ENCODE results near the gene PDIA6. TPM values are rescaled to one million over a fixed set of nuclear protein-coding genes. Genes with fewer than 3 reads are reported as not detected.

The PDIA6 gene
- total and polyA plus RNA-seq, 12 donors = 28.6 to 544 (median 142) TPM

DNA sequence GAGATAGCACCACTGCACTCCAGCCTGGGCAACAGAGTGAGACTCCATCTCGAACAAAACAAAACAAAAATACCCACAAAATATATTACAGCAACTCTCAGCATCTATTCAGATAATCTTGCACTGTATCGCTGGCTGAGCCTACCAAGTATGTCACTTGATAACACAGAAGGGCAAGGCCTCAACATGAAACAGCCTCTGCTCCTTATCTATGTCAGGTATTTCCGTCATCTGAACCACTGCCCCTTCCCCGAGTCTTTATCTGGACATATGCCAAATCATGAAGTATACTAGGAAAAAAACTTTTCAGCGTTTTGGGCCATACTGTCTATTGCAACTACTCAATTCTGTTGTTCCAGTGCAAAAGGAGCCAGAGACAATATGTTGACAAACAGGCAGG, 17.7 kb downstream of the PDIA6 start:
- no peak for TF ChIP-seq POLR2A (IDR thresholded peaks at IDR 0.05)
- TF ChIP-seq, protein P1, sequence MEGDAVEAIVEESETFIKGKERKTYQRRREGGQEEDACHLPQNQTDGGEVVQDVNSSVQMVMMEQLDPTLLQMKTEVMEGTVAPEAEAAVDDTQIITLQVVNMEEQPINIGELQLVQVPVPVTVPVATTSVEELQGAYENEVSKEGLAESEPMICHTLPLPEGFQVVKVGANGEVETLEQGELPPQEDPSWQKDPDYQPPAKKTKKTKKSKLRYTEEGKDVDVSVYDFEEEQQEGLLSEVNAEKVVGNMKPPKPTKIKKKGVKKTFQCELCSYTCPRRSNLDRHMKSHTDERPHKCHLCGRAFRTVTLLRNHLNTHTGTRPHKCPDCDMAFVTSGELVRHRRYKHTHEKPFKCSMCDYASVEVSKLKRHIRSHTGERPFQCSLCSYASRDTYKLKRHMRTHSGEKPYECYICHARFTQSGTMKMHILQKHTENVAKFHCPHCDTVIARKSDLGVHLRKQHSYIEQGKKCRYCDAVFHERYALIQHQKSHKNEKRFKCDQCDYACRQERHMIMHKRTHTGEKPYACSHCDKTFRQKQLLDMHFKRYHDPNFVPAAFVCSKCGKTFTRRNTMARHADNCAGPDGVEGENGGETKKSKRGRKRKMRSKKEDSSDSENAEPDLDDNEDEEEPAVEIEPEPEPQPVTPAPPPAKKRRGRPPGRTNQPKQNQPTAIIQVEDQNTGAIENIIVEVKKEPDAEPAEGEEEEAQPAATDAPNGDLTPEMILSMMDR (IDR thresholded peaks at IDR 0.05) = no peak
- H3K36me3 ChIP-seq (replicated peaks in 1 of 2) = peaks cover 0 to 57% of the 10 kb centered on the region in 2 donors
- H3K27ac ChIP-seq = peak overlapping the region in 2 of 5 donors; percentile 10 to 28

DNA sequence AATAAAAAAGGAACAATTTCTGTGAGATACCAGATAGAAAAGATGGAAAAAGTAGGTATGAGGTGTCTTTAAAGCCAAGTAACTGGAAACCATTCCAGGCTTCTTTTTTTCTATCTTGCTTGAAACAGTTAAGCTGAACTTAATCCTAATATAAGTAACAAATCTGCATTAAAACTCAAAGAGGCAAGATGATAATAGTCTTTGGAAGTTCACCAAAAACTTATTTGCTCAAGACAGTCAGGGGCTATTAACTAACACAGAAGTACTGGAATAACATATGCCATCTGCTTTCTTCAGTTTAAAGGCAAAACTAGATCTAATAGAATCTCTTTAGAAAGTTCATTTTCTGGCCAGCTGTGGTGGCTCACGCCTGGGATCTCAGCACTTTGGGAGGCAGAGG, 18.8 kb downstream of the PDIA6 start:
- 64 to 100% (median 84%) methylated on average over 1 of the region's 1 CpG for WGBS, 4 donors
- intact Hi-C loops (cut with DNase I) = no loop called here
- no peaks in the 10 kb centered on the region for H3K27me3 ChIP-seq
- H3K4me3 ChIP-seq = no peak overlapping the region
- H3K36me3 ChIP-seq (replicated peaks in 1 of 2) = peaks cover 0 to 66% of the 10 kb centered on the region in 2 donors
- H3K4me1 ChIP-seq (replicated peaks in 1 of 2) = peaks cover 0 to 8% of the 10 kb centered on the region in 2 donors
- H3K9me3 ChIP-seq (replicated peaks in 1 of 3) = no peaks in the 10 kb centered on the region
- no peak overlapping the region for H3K27ac ChIP-seq
- DNase-seq = no peak
- TF ChIP-seq, protein P1 (IDR thresholded peaks at IDR 0.05) = no peak
- TF ChIP-seq POLR2A (IDR thresholded peaks at IDR 0.05) = no peak

More for the DNA sequence above, 17.7 kb downstream of the PDIA6 start:
- H3K27me3 ChIP-seq = no peaks in the 10 kb centered on the region
- WGBS, 4 donors = 35 to 40% (median 39%) methylated on average over 5 of the region's 5 CpGs
- no peaks in the 10 kb centered on the region for H3K9me3 ChIP-seq (replicated peaks in 1 of 3)
- H3K4me1 ChIP-seq (replicated peaks in 1 of 2) = peaks cover 0 to 8% of the 10 kb centered on the region in 2 donors
- peak in 2 of 7 donors; percentile 51 to 58 for DNase-seq
- H3K4me3 ChIP-seq = no peak overlapping the region
- intact Hi-C loops (cut with DNase I) = no loop called here

DNA sequence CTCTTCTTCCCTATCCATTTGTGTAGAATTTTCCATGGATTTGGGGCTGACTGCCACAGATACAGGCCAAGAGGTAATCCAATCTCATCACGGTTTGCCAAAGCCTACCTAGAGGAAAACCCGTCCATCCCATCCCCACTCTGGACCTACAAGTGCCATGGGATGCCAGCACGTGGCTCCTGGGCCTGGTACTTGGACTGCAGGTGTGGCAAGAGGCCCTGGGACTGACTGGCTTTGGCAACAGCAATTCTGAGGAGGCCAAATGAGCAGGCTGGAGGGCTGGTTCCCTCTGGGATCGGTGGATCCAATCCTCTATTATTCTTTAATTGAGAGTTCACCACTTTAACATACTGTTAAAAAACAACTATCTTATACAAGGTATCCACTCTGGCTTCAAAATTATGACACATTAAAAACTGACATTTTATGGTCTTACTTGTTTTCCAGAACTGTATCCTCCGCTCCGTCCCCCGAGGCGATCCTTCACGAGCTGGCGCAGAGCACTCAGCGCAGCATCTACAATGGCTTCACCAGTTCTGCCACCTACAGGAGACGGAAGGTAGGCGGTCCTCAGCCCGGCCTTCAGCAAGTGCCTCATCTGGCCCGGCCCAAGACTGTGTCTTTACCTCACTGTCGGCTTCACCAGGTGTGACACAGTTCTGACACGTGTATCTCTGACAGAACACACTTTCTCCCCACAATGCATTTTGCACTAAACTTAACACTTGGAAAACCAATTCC, 19.8 kb downstream of the PDIA6 start:
- peak in 1 of 7 donors; percentile 48 for DNase-seq
- H3K27me3 ChIP-seq = no peaks in the 10 kb centered on the region

DNA sequence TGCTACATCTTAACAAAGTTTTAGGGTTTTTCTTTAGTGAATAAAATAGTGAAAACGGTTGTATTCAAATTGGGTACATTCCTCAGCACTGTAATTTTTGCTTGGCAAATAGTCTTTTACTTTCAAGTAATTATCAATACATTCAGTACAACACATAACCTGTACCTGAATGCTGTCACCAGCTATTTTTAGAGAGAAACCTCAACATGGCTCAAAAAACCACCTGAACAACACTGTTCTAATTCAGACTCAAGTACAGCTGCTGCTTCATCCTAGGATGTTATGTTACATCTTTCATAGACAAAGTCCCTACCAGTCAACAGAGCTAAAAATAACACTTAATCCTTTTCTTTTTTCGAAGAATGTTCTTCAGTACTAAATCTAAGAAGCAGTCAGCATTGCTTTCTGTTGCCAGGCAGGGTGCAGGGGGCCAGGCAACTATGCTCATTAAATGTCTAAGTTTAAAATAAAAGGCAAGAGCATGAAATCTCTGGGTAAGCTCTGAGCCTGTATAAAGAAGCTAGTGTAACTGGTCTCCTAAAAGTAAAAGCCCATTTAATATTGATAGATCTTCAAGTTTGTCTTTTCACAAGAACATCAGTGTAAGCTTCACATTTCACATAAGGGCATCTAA, 20.5 kb downstream of the PDIA6 start:
- Histone ChIP-seq H3K9me3 (replicated peaks in 1 of 3) (no peaks in the 10 kb centered on the region), H3K36me3 (replicated peaks in 1 of 2) (peaks cover 0 to 75% of the 10 kb centered on the region in 2 donors), H3K4me1 (replicated peaks in 1 of 2) (peaks cover 0 to 8% of the 10 kb centered on the region in 2 donors), H3K27me3 (no peaks in the 10 kb centered on the region), H3K27ac (no peak overlapping the region), H3K4me3 (no peak overlapping the region)
- DNase-seq = no peak
- WGBS, 4 donors = 52 to 69% (median 59%) methylated on average over 2 of the region's 2 CpGs
- intact Hi-C loops (cut with DNase I) = no loop called here
- TF ChIP-seq, protein P1 (IDR thresholded peaks at IDR 0.05) = no peak
- TF ChIP-seq POLR2A (IDR thresholded peaks at IDR 0.05) = no peak

More for the DNA sequence above, 19.8 kb downstream of the PDIA6 start:
- no peak overlapping the region for H3K4me3 ChIP-seq
- 91 to 92% (median 91%) methylated on average over 17 of the region's 17 CpGs for whole genome bisulfite sequencing, 4 donors
- H3K36me3 ChIP-seq (replicated peaks in 1 of 2) = peaks cover 0 to 75% of the 10 kb centered on the region in 2 donors
- H3K4me1 ChIP-seq (replicated peaks in 1 of 2) = peaks cover 0 to 8% of the 10 kb centered on the region in 2 donors
- intact Hi-C loops (cut with DNase I) = no loop called here
- H3K27ac ChIP-seq = no peak overlapping the region
- H3K9me3 ChIP-seq (replicated peaks in 1 of 3) = no peaks in the 10 kb centered on the region
- TF ChIP-seq, protein P1 (IDR thresholded peaks at IDR 0.05) = no peak
- no peak for TF ChIP-seq POLR2A (IDR thresholded peaks at IDR 0.05)
